ENCODE results near the gene TCF7.
"Not testable (repeated sequence)": the region's sequence is repeated elsewhere in the genome, so short reads cannot be mapped to it uniquely, and the experiment has no call there.

The TCF7 gene

GRCh38 chr5:134148316-134148715 is 33.8 kb downstream of the TCF7 start:
- TF ChIP-seq, protein P1, sequence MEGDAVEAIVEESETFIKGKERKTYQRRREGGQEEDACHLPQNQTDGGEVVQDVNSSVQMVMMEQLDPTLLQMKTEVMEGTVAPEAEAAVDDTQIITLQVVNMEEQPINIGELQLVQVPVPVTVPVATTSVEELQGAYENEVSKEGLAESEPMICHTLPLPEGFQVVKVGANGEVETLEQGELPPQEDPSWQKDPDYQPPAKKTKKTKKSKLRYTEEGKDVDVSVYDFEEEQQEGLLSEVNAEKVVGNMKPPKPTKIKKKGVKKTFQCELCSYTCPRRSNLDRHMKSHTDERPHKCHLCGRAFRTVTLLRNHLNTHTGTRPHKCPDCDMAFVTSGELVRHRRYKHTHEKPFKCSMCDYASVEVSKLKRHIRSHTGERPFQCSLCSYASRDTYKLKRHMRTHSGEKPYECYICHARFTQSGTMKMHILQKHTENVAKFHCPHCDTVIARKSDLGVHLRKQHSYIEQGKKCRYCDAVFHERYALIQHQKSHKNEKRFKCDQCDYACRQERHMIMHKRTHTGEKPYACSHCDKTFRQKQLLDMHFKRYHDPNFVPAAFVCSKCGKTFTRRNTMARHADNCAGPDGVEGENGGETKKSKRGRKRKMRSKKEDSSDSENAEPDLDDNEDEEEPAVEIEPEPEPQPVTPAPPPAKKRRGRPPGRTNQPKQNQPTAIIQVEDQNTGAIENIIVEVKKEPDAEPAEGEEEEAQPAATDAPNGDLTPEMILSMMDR (IDR thresholded peaks at IDR 0.05; ENCODE audit: insufficient read depth, low read depth, low read length, missing control alignments) = no peak
- DNase-seq (ENCODE audit: low read depth) = no peak
- no peak overlapping the region for H3K4me3 ChIP-seq (ENCODE audit: low read depth, low read length)

GRCh38 chr5:134148986-134149539 is 34.6 kb downstream of the TCF7 start:
- TF ChIP-seq, protein P1 (IDR thresholded peaks at IDR 0.05; ENCODE audit: insufficient read depth, low read depth, low read length, missing control alignments) = no peak
- no peak overlapping the region for H3K4me3 ChIP-seq (ENCODE audit: low read depth, low read length)
- DNase-seq (ENCODE audit: low read depth) = no peak

DNA sequence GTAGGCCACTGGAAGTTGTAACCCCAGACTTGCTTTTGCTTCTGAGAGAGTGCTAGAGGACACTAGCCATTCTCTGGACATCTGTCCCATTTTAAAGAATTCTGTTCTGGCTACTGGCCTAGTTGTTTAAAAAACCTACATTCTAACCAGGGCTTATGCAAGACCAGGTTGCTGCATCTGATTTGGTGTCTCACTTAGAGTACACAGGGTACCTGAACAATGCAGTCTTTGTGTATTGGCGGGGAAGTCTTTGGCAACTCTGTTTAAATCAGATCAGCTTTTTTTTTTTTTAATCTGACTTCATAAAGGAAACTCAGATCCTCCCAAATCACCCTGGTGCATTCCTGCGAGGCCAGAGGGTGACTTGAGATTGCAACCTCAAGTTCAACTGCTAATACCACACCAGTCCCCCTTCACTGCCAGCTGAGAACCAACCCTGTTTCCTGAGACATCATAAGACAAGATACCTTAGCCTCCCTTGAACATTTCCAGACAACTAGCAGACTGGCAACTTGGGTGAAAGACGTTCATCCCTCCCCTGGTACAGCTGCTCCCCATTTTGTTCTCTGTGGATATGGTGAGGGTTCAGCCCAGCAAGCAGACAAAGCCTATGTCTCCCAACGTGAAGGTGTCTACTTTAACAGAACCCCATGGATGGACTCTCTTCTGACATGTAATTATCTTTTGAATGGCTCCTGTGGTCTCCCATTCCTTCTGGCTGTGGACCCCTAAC is 35.3 kb downstream of the TCF7 start:
- H3K4me3 ChIP-seq (ENCODE audit: low read depth, low read length) = no peak overlapping the region
- TF ChIP-seq, protein P1 (IDR thresholded peaks at IDR 0.05; ENCODE audit: insufficient read depth, low read depth, low read length, missing control alignments) = no peak
- DNase-seq (ENCODE audit: low read depth) = no peak

DNA sequence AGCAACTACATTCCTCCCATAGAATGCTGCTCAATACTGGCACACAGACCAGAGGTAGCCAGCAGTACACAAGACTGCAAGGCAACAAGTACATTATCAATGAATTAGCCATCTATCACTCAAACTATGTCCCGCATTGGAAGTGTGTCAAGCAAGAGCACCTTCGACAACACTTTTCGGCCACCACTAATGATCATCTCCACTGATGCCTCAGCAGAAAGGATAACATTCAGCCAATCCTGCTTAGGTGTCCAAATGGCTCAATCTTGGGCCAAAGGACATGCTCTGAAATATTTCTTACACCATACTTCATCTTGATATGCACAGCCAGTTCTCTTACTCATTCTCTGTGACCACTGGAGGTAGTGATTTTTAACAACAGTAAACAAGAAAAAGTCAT is 37.2 kb downstream of the TCF7 start:
- no peak for DNase-seq (ENCODE audit: low read depth)
- H3K4me3 ChIP-seq (ENCODE audit: low read depth, low read length) = no peak overlapping the region
- TF ChIP-seq, protein P1 (IDR thresholded peaks at IDR 0.05; ENCODE audit: insufficient read depth, low read depth, low read length, missing control alignments) = no peak

GRCh38 chr5:134152173-134152832 is 37.8 kb downstream of the TCF7 start:
- not testable (repeated sequence) for H3K4me3 ChIP-seq (ENCODE audit: low read depth, low read length)

GRCh38 chr5:134153241-134153640 is 38.8 kb downstream of the TCF7 start:
- TF ChIP-seq, protein P1 (IDR thresholded peaks at IDR 0.05; ENCODE audit: insufficient read depth, low read depth, low read length, missing control alignments) = no peak
- H3K4me3 ChIP-seq (ENCODE audit: low read depth, low read length) = no peak overlapping the region
- DNase-seq (ENCODE audit: low read depth) = no peak

More at GRCh38 chr5:134152173-134152832, 37.8 kb downstream of the TCF7 start:
- DNase-seq (ENCODE audit: low read depth) = not testable (repeated sequence)

- H3K4me3 ChIP-seq (ENCODE audit: low read depth, low read length) = no peak overlapping the region
- TF ChIP-seq, protein P1 (IDR thresholded peaks at IDR 0.05; ENCODE audit: insufficient read depth, low read depth, low read length, missing control alignments) = no peak
- DNase-seq (ENCODE audit: low read depth) = no peak
These were observed 39.2 kb downstream of the TCF7 start for GRCh38 chr5:134153657-134154056.

Data from GM12865 (cell line).